Measurements from ENCODE around the gene ATP2B2.

ATP2B2 gene

DNA sequence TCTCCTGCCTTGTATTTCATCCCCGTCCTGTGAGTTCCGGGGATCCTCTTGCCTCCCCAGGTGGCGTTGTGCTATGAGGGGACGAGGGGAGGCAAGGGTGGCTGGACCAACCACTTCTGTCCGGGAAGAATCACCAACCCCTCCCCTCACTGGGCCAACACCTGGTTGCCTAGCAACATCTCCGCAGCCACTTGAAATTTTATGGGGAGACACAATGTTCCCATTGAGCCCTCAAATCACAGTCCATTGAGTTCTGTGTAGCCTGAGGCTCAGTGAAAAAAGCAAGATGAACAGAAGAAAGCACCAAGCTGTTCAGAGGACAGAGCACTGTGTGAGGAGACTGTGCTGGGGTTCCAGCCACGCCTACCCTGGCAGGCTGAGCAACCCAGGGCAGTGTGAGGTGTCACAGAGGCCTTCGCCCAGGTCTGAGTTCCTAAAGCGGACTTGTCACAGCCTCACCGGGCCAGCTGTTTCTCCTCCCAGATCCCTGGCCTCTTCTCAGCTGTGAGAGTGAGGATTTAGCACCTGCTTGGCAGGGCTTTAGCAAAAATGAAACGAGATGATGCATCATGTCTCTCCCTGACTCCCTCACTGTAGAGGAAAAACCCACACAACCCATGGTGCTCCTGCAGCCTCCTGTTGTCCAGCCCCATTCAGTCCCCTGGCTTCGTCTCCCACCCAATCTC, 76.8 kb downstream of the ATP2B2 start:
- no peak for DNase-seq (ENCODE audit: low read depth)

DNA sequence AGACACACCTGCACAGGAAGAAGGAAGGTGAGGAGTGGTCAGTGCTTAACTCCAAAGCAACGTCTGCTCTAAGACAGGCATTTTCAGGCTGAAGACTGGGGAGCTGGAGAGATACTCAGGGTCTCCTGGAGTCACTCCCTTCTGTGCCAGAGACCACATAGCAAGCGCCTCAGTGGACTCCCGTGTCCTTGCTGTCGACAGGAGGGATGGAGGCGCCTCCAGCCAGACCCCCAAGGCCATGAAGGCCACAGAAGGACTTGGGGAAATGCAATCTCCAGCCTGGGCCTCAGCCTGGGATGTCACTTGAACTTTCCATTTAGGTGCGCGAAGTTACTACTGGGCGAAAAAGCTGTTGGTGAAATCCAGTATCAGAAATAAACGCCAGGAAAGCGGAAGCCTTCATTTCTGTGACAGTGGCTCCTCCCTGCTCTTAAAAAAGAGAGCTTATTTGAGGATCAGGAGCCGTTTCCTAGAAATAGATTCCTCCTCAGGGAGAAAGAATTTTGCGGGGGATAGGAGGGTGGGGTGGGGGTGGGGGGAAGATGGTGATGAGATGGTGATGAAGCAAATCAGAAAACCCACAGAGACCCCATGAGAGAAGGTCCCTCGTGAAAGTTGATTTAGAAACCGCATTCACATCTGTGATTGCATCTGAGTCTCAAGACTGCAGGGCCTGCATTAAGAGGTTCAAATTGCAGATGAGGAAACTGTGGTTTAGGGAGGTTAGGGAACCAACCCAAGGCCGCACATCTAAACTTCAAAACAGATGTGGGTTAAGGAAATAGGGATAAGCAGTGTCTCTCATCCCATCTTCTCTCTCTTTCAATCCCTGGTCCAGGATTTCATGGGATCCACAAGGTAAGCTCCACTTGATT, 78.8 kb downstream of the ATP2B2 start:
- DNase-seq (ENCODE audit: low read depth) = no peak

DNA sequence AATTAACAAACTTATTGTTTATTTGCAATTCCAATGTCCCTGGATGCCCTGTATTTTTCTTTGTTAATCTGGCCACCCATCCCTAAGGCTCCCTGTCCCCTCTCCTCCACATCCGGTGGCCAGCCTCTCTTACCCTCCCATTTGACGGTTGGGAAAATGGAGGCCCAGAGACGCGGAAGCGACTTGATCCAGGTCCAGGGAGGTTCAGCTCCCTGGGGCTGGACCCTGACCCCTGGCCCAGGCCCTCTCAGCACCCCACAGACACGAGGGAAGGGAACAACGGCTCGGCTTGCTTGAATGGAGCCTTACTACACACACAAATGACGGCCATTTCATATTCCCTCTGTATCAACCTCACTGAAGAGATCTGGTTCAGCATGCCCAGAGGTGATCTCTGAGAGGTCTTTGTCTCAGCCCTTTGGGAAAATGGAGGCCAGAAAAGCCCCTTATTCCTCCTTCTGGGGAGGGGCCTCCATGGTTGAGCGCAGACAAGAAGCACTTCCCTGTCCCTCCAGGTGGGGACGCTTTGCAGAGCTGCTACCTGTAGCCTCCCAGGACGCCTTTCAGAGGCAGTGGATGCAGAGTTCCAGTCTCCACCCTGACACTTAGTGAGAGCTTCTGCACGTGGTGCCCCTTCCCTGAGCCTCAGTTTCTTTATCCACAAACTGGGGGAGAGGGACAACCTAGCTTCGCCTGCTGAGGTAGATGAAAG, 82.1 kb downstream of the ATP2B2 start:
- DNase-seq (ENCODE audit: low read depth) = no peak

DNA sequence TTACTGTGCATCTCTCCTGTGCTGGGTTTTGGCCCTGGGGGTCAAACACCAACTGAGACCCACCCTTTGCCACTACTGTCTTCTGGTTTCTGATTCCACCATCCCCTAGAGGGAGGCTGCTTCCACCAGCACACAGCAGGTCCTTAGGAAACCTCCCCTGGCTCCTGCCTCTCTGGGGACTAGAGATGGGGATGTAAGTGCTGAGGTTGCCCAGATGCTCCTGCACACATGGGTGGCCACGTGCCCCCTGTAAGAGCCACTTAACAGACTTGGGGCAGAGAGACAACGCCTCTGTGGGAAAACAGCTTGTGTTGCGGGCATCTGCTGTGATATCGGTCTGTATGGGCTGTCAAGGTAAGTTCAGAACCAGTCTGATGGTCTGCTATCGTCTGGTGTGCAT, 83.4 kb downstream of the ATP2B2 start:
- DNase-seq (ENCODE audit: low read depth) = no peak

DNA sequence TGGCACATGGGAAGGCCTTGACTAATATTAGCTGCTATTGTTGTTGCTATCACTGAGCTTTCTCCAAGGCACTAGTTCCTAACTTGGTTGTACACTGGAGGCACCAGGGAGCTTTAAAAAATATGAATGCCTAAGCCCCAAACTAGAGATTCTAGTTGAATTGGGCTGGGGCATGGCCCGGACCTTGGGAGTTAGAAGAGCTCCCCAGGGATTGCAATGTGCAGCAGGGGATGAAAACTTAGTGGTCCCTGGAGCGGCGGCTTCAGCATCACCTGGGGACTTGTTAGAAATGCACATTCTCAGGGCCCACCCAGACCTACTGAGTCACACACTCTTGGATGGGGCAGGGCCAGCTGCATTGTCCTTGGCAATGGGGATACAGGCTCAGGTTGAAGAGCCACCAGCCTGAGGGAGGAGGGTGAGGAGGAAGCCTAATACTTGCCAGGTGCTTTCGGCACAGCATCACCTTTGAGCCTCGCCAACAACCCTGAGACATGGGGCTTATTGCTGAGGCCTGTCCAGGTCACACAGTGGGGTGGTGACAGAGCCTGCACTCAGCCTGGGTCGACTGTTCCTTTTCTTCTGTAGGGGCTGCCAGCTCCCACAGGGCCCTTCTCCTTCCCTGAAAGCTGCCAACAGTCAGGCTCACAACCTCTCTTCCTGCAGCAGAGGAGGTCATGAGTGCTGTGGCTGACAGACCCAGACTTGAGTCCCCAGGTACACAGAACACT, 84.5 kb downstream of the ATP2B2 start:
- no peak for DNase-seq (ENCODE audit: low read depth)

DNA sequence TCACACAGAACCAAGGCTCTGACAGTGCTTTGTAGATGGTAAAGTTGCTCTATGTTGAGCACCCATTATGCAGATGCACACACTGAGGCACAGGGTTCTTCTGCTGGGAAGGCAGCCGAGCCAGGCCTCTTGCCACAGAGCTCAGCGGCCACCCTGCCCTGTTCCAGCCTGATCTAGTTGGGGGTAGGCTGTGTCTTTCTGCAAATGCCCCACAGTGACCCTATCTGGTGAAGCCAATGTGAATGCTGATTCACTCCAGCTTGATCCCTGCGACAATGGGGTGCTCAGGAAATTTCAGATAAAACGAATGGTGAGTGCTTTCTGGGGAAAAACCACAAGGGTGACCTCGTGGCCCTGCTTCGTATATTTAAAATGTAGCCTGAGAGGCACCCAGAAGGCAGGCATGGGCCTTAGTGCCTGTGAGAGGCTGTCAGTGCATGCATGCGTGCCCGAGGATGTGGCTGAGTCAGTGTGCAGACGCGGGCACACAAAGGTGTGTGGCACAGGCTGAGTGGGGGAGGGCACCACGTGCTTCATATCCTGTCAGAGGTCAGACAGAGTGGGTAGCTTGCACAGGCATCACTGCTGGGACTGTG, 85.7 kb downstream of the ATP2B2 start:
- peak; percentile 28 for DNase-seq (ENCODE audit: low read depth)

DNA sequence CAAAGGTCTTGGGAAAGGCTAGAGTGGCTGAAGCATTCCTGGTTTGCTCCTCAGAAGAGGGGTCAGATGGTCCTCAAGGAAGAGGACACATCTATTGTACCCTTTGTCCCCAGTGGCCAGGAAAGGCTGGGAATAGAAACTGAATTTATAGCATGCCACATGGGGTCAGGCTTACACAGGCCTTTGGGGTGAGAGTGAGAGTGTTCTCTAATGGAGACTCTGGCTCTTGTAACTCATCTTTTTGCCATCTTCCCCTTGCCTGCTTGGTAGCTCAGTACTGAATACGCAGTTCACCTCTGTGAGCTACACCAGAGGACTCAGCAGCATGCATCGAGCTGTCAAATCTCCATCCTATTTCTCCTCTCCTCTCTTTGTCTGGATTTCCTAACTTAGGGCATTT, 87.5 kb downstream of the ATP2B2 start:
- DNase-seq (ENCODE audit: low read depth) = no peak

DNA sequence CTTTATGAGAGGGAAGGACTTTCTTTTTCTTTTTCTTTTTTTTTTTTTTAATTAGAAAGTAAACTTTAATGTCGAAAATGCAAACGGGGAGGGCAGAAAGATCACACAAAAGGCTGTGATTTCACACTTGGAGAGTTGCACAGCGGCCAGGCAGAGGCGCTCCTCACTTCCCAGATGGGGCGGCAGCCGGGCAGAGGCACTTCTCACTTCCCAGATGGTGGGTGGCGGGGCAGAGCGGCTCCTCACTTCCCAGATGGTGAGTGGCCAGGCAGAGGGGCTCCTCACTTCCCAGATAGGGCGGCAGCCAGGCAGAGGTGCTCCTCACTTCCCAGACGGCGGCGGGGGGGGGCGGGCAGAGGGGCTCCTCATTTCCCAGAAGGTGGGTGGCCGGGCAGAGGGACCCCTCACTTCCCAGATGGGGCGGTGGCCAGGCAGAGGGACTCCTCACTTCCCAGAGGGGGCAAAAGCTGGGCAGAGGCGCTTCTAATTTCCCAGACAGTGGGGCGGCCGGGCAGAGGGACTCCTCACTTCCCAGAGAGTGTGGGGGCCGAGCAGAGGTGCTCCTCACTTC, 88.6 kb downstream of the ATP2B2 start:
- no peak for DNase-seq (ENCODE audit: low read depth)

DNA sequence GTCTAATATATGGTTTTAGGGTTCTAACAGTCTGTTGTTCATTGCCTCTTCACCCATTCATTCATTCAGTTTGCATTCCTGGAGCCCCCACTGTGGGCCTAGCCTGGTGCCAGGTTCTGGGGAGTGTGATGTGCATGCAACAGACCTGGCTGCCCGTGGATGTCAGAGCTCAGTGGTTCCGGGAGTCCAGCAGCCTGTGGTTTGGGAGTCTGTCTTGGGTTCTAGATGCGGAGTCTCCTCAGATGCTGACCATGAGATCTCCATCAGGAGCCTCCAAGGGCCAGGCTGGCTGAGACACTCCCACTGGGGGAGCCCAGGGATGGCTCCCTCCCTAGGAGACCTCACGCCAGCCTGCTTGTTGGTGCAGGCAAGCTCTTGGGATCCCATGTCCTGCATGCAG, 92.3 kb downstream of the ATP2B2 start:
- no peak for DNase-seq (ENCODE audit: low read depth)

DNA sequence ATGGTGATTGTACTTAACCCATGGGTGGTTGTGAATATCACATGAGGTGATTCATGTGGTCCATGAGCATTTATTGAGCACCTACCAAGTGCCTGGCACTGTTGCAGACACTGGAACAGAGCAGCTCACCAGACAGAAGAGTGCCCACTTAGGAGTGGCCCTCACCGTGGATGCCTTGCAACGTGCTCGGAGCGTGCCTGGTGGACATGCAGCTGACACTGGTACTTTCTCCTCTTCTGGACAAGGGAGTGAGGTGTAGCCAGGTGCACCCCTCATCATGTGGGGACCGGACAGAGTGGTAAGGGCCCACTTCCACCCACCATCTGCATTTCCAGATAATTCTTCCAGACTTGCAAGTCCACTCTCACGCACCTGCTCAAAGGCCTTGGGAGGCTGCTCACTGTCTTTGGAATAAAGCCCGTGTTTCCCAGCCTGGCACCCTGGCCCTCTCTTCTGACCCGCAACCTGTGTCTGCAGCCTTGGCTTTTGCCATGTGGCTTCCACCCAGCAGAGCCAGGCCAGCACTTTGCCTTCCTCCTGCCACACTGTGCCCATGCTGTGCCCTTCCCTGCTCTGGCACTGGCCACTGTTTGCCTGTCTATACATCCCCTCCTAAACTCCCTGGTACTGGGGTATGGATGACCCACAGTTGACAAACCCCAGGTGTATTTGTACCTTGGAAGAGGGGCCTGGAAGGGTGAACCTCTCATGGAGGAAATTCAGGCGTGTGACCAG, 93.6 kb downstream of the ATP2B2 start:
- no peak for DNase-seq (ENCODE audit: low read depth)

DNA sequence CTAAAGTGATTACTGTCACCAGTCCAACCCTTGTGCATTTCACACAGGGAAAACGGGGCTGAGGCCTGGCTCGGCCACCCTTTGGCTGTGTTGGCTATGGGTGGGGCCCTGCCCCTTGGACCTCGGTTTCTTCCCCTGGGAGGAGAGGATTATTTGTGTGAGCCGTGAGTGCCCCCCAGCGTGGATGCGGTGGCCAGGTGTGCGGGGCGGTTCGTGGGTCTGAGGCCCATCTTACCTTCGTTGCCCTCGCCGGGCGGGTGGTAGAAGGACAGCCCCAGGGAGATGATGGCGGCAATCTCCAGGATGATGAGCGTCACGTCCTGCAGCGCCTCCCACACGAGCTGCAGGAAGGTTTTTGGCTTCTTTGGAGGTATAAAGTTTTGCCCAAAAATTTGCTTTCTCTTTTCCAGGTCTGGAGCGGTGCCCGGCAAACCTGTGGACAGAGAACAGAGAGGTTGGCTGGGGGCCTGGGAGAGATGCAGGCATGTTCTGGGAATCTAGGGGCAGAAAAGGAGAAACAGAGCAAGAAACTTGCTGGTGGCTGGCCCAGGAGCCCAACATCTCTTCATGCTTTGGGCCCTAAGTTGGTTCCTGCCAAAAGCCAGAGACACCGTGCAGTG, 94.9 kb downstream of the ATP2B2 start:
- no peak for DNase-seq (ENCODE audit: low read depth)

DNA sequence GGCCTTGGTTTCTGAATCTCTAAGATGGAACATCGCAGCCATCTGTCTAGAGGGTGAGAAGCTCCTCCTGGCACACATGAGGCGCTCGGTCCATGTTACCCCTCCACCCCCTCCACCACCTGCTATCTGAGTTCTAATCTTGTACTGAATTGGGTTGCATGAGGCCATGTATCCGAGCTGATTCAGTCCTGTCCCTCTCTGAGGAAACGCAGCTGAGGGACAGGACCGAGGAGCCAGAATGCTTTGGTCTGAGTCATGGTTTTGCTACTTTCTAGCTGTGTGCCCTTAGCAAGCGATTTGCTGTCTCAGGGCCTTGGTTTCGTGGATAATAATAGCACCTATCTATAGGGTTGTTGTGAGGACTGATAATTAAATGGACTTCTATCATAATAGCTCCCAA, 96.7 kb downstream of the ATP2B2 start:
- no peak for DNase-seq (ENCODE audit: low read depth)

DNA sequence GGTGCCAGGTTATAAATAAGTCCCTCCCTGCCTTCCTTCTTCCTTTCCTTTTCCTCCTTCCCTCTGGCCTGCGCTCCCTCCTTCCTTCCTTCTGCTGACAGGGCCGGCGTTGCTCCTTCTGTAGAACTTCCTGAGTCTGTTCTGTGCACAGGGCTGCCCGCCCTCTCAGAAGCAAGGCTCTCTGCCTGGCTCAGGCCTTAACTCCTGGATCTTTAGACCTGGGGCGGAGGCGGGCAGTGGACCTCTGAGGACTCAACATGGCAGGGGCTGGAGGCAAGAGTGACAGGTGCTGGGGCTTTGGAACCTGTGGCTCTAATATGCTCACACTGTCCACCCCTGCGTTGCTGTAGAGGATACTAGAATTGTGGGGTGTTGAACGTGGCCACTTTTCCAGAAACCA, 98.0 kb downstream of the ATP2B2 start:
- no peak for DNase-seq (ENCODE audit: low read depth)

DNA sequence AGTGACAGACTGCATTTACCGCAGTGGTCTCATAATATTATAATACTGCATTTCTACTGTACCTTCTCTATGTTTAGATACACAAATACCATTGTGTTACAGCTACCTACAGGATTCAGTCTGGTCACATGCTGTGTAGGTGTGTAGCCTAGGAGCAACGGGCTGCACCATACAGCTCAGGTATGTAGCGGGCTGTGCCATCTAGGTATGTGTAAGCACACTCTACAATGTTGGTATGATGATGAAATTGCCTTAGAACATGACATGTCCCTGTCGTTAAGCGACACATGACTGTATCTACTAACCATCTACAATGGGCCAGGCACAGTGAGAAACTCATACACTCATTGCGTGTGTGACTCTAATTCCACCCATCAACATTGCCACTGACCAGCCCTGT, 99.0 kb downstream of the ATP2B2 start:
- DNase-seq (ENCODE audit: low read depth) = no peak

DNA sequence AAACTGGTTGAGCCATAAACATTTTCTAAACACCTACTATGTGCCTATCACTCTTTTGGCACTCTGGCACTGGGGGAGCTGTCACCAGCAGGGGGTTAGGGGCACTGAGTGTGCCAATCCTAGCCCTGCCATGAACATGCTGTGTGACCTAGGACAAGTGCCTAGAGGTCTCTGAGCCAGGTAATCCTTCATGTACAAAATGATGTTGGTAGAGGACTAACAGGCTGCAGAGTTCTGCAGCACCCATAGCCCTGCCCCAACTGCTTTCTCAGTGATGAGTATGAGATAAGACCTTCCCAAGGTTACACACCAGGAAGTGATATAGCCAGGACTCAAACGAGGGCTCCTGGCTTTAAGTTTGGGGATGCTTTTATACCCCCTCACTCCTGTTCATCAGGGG, 99.6 kb downstream of the ATP2B2 start:
- no peak for DNase-seq (ENCODE audit: low read depth)

DNA sequence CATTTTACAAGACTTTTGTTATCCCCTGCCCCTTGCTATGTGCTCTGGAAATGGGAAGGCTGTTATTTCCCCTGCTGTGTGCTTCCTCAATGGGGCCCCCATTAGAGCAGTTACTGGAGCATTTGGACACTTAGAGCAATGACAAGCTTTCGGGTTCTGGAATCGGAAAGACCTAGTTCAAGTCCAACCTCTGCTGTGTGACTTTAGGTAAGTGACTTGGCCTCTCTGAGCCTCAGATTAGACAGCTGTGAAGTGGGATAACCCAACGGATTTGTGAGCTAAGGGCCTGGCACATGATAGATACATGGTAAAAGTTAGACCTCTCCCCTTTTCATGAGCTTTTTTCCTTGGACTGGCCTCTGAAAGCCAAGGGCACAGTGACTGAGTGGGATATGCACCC, 100.5 kb downstream of the ATP2B2 start:
- no peak for DNase-seq (ENCODE audit: low read depth)

DNA sequence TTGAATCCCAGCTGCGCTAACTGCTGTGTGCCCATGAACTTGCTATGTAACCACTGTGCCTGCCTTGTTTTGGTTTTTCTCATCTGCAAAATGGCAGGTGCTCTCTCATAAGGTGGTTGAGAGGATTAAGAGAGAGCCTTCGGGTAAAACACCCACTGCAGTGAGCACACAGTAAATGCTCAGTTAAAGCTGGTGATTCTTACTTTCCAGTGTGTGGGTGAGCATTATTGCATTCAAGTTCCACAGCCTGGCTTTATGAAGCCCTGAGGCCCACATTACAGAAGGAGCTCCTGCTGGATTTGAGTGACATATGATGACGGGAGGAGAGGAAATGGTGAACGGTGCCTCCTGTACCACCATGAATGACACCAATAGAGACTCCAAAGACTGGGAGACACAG, 101.0 kb downstream of the ATP2B2 start:
- DNase-seq (ENCODE audit: low read depth) = no peak

DNA sequence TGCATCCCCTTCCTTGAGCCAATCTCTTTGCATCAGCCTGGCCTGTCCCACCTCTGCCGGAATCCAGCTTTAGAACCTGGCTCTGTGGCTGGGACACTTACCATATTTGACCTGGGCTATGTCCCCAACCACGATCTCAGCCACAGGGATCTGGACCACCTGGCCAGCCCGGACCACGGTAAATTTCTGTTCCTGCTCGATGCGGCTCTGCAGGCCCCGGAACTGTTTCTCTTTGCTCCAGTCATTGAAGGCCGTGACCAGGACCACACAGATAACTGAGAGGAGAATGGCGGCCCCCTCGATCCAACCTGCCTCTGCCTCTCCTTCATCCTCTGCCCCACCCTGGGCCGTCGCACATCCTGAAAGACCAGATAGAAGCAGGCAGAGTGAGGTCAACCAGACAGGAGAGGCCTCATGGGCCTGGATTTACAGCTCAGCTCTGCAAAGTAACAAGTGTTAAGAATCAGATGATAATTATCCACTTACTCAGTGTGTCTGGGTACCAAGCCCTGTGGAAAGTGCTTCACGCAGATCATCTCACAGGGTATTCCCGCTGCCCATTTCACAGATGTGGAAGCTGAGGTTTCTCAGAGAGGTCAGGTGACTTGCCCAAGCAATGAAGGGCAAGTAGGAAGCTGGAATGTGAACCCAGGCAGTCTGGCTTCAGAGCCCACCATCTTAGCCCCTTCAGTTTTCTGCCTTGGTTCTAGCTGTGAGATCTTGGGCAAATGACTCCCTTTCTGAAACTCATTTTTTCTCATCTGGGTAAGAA, 103.2 kb downstream of the ATP2B2 start:
- no peak for DNase-seq (ENCODE audit: low read depth)

DNA sequence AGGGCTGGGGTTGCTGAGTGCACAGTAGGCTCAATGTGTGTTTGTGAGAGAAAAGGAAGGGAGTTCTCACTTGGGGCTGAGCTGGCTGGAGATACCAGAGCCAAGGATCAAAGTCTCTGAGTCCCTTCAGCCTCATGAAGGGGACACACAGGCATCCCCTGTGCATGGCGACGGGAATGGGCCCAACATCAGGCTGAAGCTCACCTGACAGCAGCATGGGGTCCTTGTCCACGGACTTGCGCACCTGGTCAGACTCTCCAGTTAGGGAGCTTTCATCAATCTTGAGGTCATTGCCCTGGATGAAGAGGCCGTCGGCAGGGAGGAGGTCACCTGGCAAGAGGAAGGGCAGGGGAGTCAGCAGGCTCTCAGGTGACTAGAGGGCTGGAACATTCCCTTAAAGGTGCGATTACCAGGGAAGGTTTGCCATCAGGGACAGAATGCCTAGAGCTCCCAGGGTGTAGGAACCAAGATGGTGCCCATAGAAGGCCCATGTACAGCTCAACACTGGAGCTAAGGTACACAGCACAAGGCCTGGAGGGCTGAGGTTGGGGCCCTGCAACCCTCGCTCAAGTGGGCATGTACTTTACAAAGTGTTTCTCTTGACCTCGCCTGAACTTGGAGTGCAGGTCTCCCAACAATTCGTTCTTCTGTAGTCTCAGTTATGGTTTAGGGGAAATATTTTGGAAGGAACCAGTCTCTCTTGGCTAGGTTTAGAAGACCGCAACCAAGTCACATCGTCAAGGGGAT, 104.5 kb downstream of the ATP2B2 start:
- no peak for DNase-seq (ENCODE audit: low read depth)
